MM.1S (cell line): ENCODE data around the gene RIC1.

Experiments
- DNase-seq: peaks from one replicate; pipeline ENCODE4 v3.0.0-alpha.2; 2015
- H2AFZ ChIP-seq: fragments of 300-600 bp; sonication (generic); 2 replicates; pipeline ENCODE4 v1.6.0; 2016; ENCODE audit warnings: antibody characterized with exemption, low read length
- H3F3A ChIP-seq: fragments of 300-600 bp; sonication (generic); 2 replicates; pipeline ENCODE4 v1.6.1; 2016; ENCODE audit warnings: mild to moderate bottlenecking, antibody characterized with exemption, low read length, moderate library complexity, mixed read lengths; ENCODE audit not compliant: insufficient read depth
- H3K27ac ChIP-seq: fragments of 300-600 bp; sonication (generic); 2 replicates; pipeline ENCODE4 v1.5.1; 2016; ENCODE audit warnings: mild to moderate bottlenecking, low read length
- H3K27me3 ChIP-seq: fragments of 300-600 bp; sonication (generic); replicated peaks from 2 replicates; pipeline ENCODE4 v1.6.0; 2016; ENCODE audit warnings: low read length; ENCODE audit not compliant: insufficient read depth
- H3K36me3 ChIP-seq: fragments of 300-600 bp; sonication (generic); replicated peaks from 2 replicates; pipeline ENCODE4 v1.6.1; 2016; ENCODE audit warnings: mild to moderate bottlenecking, low read length, mixed read lengths; ENCODE audit not compliant: insufficient read depth
- H3K4me1 ChIP-seq: fragments of 300-600 bp; sonication (generic); 2 replicates; pipeline ENCODE4 v1.6.1; 2016; ENCODE audit warnings: low read length, mixed read lengths
- H3K4me2 ChIP-seq: fragments of 300-600 bp; sonication (generic); 2 replicates; pipeline ENCODE4 v1.6.0; 2016; ENCODE audit warnings: low read depth, low read length
- H3K4me3 ChIP-seq: fragments of 300-600 bp; sonication (generic); 2 replicates; pipeline ENCODE4 v1.5.1; 2016; ENCODE audit warnings: low read length, mixed read lengths
- H3K79me2 ChIP-seq: fragments of 300-600 bp; sonication (generic); 2 replicates; pipeline ENCODE4 v1.6.1; 2016; ENCODE audit warnings: mixed run types, low read length, mixed read lengths
- H3K9ac ChIP-seq: fragments of 300-600 bp; sonication (generic); 2 replicates; pipeline ENCODE4 v1.6.1; 2016; ENCODE audit warnings: low read length, mixed read lengths
- H3K9me2 ChIP-seq: fragments of 300-600 bp; sonication (generic); replicated peaks from 2 replicates; pipeline ENCODE4 v1.6.1; 2016; ENCODE audit warnings: mild to moderate bottlenecking, low read length, mixed read lengths; ENCODE audit not compliant: insufficient read depth
- H3K9me3 ChIP-seq: fragments of 300-600 bp; sonication (generic); replicated peaks from 2 replicates; pipeline ENCODE4 v1.6.1; 2016; ENCODE audit warnings: mild to moderate bottlenecking, low read length, mixed read lengths; ENCODE audit not compliant: insufficient read depth
- H4K20me1 ChIP-seq: fragments of 300-600 bp; sonication (generic); 2 replicates; pipeline ENCODE4 v1.6.1; 2016; ENCODE audit warnings: mild to moderate bottlenecking, low read length, moderate library complexity, mixed read lengths; ENCODE audit not compliant: insufficient read depth
- CTCF ChIP-seq: fragments of 300-600 bp; sonication (generic); IDR thresholded peaks from 2 replicates; pipeline ENCODE4 v1.5.1; 2016; ENCODE audit warnings: antibody characterized with exemption, low read length, mixed read lengths
- EZH2 ChIP-seq: fragments of 300-600 bp; sonication (generic); optimal IDR thresholded peaks from 2 replicates; pipeline ENCODE3; 2017; ENCODE audit warnings: low read depth, mild to moderate bottlenecking, antibody characterized with exemption, low read length, mixed read lengths
- EZH2phosphoT487 ChIP-seq: fragments of 300-600 bp; sonication (generic); IDR thresholded peaks from 2 replicates; pipeline ENCODE4 v1.6.1; 2018; ENCODE audit warnings: antibody characterized with exemption, low read length

RIC1 gene

DNA sequence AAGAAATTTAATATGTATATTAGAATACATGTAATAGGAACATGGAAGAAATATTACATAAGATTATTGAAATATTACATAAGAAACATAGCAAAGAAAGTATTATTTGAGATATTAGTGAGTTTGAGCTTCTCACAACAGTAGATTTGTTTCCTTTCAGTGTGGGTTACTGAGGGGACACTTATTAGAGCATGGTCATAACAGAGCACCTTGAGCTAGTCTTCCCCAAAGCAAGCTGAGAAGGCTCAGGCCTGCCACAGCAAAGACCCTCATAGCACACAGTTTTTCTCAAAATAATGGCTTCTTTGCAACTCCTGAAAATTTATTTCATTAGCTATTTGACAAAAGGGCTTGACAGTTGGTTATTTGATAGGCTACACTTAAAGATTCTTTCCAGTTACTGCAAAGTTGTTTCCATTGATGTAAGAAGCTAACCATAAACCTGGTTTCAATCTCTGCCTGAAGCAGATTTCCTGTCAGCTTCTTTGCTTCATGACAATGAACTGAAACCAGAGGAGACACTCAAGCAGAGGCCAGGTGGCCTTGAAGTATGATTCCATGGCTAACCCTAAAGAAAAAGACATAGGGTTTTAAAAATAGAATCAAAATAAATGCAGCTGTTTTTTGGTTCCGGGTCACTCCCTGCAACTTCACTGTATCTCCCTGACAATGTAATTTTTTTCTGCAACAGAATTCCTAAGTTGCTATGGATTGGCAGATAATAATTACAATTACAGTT, 135.4 kb downstream of the RIC1 start:
- H3K4me1 ChIP-seq = peaks cover 54% of the 10 kb centered on the region
- peak; percentile 94 for DNase-seq
- H3K79me2 ChIP-seq = peaks cover 29% of the 10 kb centered on the region
- no peaks in the 10 kb centered on the region for H3K27me3 ChIP-seq
- H3K4me2 ChIP-seq = peak overlapping the region; percentile 58; the same call in 1 of the 2 replicates
- TF ChIP-seq EZH2 = no peak
- H3K9me2 ChIP-seq = no peaks in the 10 kb centered on the region
- H3K27ac ChIP-seq = peak overlapping the region; percentile 99
- no peak overlapping the region for H3K4me3 ChIP-seq
- H3K36me3 ChIP-seq = peaks cover 9% of the 10 kb centered on the region; the same call in 1 of the 2 replicates
- H2AFZ ChIP-seq = no peak overlapping the region
- H3K9me3 ChIP-seq = no peaks in the 10 kb centered on the region
- H4K20me1 ChIP-seq = no peaks in the 10 kb centered on the region
- H3K9ac ChIP-seq = peak overlapping the region; percentile 69
- peaks cover 37% of the 10 kb centered on the region for H3F3A ChIP-seq

DNA sequence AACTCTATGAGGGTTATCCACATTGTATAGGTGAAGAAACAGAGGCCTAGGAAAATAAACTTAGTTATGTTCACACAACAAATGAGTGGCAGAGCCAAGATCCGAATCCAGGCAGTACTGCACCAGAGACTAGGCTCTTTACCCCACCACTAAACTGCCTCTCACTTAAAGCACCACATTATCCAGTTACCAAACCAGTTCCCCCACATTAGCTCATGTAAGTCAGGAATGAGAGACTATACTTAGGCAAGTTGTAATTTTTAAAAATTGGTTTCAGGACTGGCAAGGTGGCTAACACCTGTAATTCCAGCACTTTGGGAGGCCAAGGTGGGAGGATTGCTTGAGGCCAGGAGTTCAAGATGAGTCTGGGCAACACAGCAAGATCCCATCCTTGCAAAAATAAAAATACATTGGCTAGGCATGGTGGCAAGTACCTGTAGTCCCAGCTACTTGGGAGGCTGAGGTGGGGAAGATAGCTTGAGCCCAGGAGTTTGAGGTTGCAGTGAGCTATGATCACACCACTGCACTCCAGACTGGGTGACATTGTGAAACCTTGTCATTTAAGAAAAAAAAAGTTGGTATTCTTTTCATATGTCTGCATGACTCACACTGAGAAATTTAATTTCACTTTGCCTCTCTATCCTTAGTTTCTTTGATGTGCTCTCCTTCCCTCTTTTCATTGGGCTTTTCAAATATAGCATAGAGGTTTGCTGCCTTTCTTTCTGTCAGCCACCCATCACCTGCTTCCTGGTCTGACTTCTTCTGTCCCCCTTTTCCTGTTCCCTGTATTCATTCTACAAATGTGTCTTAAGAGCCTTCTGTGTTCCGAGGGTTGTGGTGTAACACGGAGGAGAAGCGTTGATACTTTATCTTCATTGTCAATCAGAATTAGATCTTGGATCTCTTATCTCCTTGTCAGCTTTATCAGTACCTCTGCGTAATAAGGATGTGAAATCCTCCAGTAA, 139.3 kb downstream of the RIC1 start:
- Histone ChIP-seq H3K4me2 (no peak overlapping the region), H2AFZ (no peak overlapping the region), H3K36me3 (peaks cover 19% of the 10 kb centered on the region), H3F3A (peaks cover 31% of the 10 kb centered on the region), H3K4me3 (no peak overlapping the region), H3K9ac (no peak overlapping the region), H3K9me3 (no peaks in the 10 kb centered on the region), H3K27ac (peak overlapping the region; percentile 73; the same call in 1 of the 2 replicates), H3K4me1 (peaks cover 37% of the 10 kb centered on the region), H4K20me1 (no peaks in the 10 kb centered on the region), H3K79me2 (peaks cover 29% of the 10 kb centered on the region), H3K9me2 (no peaks in the 10 kb centered on the region), H3K27me3 (no peaks in the 10 kb centered on the region)
- TF ChIP-seq EZH2 = no peak
- no peak for TF ChIP-seq CTCF
- no peak for TF ChIP-seq EZH2phosphoT487
- DNase-seq = peak; percentile 35

DNA sequence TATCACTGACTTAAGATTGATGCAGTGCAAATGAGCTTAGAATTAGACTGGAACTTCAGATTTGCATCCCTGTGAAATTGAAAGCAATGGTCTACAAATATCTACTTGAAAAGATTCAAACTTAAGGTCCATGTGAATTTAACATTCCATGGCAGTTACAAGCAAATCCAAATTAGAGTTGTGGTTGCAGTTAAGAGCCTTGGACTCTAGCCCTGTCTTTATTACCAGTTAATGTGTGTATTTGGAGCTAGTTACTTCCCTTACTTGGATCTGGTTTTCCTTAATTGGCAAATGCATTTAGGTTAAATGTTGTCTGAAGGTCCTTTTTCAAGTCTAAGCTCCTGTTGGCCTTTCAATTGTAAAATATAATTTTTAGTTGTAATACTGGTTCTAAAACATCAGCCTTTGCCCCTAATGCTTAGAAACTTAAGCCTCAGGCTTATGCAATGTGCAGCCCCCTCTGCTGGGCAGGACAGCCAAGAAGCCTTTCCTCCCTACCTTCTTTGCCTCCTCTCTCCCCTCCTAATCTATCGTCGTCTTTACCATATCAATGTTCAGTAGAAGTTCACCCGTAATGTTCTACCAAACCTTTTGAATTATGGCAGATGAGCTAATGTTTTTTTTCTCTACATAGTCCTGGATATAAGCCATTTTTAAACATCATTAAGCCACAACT, 144.6 kb downstream of the RIC1 start:
- peaks cover 33% of the 10 kb centered on the region for H3F3A ChIP-seq
- no peak overlapping the region for H3K4me3 ChIP-seq
- H2AFZ ChIP-seq = no peak overlapping the region
- no peak overlapping the region for H3K4me2 ChIP-seq
- TF ChIP-seq CTCF (peak; percentile 15; the same call in 1 of the 2 replicates), EZH2phosphoT487 (no peak)
- peaks cover 41% of the 10 kb centered on the region for H3K4me1 ChIP-seq
- H3K9me3 ChIP-seq = no peaks in the 10 kb centered on the region
- H4K20me1 ChIP-seq = no peaks in the 10 kb centered on the region
- no peak overlapping the region for H3K9ac ChIP-seq
- H3K79me2 ChIP-seq = peaks cover 29% of the 10 kb centered on the region
- peak overlapping the region; percentile 70; the same call in 1 of the 2 replicates for H3K27ac ChIP-seq
- no peaks in the 10 kb centered on the region for H3K27me3 ChIP-seq
- H3K9me2 ChIP-seq = no peaks in the 10 kb centered on the region
- H3K36me3 ChIP-seq = peaks cover 30% of the 10 kb centered on the region
- no peak for DNase-seq
